GM19438 (cell line): ENCODE measurements around the gene KCNG2.

ENCODE experiments used
- ATAC-seq: cut with Tn5 transposase; IDR thresholded peaks from one replicate; pipeline ENCODE4 v1.9.1; 2021; ENCODE audit warnings: low read depth; ENCODE audit not compliant: unreplicated experiment

Gene KCNG2

DNA sequence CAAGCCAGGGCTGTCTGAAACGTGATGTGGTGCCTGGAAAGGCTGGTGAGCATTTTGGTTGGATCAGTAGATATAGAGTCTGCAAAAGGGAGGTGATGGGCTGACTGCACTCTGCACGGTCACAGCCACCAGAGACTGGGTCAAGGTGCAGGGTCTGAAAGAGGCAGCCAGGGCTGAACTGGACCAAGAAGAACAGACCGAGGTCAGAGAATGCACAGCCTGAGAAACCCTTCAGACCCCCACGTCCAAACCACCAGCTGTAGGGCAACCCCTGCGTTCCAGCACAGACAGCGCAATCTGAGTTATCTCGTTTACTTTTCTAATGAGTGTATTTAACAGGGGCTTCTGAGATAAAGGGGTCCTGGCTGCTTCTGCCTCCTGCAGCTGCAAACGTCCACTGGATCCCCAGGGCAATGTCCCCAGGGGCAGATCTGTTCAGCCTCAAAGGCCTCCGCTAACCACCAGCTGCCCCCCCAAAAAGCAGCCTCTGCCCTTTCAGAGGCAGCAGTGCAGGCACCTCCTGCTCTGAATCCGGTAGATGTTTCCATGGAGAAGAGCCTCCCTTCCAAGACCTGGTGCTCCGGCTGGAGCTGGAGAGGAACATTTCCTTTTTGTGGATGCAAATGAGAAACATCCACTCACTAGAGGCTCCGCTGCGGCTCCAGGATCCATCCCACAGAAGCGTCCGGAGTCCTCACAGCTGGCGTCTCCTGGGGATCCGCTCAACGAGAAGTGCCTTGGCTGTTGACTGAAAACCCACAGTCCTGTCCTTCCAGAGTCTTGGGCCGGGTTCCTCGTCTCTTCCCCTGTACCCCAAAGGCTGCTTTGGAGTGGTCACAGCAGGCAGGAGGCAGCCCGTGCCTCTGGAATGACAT, 970 bp upstream of the KCNG2 start:
- ATAC-seq: no peak

DNA sequence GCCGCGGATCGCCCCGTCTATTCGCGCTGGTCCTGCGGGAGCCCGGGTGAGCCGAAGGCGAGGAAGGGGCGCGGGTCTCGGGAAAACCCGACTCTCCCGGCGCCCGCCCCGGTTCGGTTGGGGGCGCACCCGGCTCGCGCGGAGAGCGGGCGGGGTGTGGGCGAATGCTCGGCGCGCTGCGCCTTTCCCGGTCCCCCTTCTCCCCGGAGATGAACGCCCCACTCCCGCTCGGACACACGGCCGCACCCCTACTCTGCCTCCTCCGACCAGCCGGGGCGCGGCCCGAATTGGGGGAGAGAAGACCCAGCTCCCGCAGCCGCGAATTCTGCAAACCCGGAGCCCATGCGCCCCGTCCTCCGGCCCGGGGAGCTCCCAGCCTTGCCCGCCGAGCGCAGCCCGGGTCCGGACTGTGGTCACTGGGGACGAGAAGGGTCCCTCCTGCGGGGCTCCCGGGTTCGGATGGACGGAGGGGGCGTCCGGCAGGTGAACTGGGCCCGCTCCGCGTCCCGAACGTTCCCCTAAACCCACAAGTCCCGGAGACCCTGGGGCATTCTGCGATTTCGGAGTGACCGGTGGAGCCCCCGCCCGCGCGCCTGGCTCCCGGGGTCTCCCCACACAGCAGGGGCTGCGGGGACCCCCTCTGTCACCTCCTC, 734 bp downstream of the KCNG2 start:
- no peak for ATAC-seq

DNA sequence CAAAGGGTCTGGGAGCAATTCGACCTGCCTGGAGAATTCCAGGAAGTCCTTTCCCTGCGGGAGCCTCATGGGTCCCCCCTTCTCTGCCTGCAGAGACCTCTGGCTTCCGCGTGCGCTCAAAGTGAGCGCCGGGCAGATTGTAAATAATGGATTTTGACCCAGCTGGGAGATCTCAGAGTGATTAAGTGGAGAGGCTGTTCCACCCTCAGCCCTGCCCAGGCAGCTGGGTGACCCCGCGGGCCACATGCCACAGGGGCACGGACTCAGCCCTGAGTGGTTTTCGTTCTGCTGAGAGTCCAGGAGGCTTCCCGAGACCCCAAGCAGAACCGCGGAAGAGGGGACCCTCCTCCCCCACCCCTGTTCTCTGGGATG, 1.2 kb downstream of the KCNG2 start:
- no peak for ATAC-seq

GRCh38 chr18:79799619-79800370, 2.1 kb downstream of the KCNG2 start:
- no peak for ATAC-seq

DNA sequence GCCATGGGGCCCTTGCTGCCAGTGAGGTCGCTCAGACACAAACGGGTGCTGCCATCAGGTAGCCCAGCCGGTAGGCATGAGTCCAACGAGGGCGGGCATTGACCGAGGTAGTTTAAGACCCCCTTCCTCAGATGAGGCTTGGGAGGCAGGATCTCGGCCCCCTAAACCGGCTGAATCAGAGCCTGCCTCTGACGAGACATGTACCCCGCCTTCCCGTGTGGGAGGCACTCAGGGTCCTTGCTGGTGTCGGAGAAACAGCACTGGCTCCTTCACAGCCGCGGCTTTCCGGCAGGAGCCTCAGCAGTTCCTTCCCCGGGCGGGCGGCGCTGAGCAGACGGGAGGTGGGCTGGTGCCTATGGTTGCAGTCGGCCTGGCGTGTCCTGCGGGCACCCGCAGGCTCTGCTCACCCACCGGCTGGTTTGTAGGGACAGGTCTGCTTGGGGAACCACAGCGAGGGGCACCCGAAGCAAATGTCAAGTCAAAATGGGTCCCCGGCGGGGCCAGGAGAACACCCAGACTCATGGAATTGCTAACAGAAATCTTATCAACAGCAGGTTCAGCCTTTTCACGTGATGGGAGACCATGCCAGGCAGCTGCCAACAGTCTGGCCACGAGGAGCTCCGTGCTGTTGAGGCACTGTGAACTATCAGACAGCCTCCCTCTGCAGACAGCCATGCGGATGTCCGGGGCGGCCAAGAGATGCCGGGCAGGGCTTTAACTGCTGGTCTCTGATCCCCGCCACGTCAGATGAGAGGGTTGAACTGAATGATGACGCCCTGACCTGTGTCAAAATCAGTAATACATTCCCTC, 2.8 kb downstream of the KCNG2 start:
- ATAC-seq: no peak

DNA sequence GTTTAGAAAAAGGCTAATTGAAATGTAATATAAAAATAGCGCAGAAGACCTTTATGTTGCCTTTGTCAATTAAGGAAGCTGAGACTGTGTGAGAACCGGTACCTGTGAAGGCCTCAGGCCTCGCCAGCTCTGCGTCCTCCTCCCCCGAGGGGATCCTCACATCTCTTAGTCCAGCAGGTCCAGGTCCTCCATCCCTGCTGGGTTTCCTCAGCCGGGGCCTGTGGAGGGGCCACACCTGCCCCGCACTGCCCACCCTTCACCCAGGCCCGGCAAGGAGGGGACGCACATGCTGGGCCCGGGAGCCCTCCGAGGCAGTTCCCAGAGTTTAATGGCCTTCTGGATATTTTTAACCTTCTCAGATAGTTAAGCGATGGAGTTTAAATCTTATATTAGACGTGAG, 3.5 kb downstream of the KCNG2 start:
- no peak for ATAC-seq

- no peak for ATAC-seq
These were observed 3.9 kb downstream of the KCNG2 start for GRCh38 chr18:79801641-79802040.

DNA sequence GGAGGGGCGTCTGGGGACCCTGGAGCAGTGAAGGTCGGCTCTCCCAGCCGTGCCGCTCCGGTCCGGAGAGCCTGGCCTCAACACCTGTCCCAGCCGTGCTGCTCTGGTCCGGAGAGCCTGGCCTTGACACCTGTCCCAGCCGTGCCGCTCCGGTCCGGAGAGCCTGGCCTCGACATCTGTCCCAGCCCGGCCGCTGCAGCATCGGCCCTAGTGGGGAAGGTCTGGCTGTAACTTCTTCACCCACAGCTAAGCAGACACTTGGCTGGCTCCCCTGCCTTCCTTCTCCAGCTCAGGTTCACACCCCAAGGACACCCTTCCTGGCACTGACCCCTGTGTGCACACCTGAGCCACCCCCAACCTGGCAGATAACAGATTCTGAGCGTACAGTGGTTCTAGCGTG, 4.6 kb downstream of the KCNG2 start:
- ATAC-seq: no peak

GRCh38 chr18:79803611-79804051, 5.9 kb downstream of the KCNG2 start:
- no peak for ATAC-seq

DNA sequence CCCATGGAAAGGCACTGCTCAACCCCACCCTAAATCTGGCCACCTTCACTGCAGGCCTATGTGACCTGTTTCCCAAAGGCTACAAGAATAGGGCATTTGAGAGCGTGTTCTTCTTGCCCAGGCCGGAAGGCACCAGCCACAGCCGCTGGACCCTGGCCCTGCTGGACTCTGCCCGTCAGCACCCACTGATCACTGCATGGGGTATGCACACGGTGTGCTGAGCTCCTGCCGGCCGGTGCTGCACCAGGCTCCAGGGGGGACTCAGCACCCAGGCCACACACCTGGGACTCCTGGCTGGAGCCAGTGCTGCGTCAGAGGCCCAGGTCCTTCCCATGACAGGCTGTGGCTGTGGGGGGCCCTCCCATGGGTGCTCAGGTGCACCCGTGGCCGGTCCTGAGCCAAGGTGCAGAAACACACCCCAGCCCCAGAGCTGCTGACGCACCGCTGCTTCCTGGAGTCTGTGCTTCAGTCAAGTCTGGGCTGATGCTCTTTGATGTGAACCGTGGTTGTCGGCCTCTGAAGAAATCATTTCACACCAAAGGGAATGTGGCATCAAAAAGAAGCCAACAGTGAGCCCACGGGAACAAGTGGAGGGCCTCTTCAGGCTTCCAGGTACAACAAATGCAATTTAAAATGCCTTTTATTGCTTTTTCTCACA, 6.5 kb downstream of the KCNG2 start:
- no peak for ATAC-seq

GRCh38 chr18:79805211-79805887, 7.6 kb downstream of the KCNG2 start:
- ATAC-seq: no peak

DNA sequence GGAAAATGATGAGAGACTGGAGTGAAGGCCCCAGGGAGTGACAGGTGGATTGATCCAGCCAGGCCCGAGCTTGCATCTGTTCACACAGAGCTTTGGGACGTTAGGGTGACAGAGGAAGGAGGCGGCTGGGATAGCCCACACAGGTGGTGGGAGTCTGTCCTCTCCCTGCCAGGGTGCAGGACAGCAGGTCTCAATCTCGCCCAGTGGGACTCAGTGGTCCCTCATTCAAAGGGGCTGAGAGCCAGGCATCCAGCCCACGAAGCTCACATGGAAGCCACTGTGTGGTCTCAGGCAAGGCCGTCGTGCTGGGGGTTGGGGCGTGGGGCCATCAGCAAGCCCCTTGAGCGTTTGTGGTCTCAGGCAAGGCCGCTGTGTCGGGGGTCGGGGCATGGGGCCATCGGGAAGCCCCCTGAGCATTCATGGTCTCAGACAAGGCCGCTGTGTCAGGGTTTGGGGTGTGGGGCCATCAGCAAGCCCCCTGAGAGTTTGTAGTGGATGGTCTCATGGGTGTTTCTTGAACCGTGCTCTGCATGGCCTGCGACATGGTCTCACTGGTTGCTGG, 8.3 kb downstream of the KCNG2 start:
- no peak for ATAC-seq

DNA sequence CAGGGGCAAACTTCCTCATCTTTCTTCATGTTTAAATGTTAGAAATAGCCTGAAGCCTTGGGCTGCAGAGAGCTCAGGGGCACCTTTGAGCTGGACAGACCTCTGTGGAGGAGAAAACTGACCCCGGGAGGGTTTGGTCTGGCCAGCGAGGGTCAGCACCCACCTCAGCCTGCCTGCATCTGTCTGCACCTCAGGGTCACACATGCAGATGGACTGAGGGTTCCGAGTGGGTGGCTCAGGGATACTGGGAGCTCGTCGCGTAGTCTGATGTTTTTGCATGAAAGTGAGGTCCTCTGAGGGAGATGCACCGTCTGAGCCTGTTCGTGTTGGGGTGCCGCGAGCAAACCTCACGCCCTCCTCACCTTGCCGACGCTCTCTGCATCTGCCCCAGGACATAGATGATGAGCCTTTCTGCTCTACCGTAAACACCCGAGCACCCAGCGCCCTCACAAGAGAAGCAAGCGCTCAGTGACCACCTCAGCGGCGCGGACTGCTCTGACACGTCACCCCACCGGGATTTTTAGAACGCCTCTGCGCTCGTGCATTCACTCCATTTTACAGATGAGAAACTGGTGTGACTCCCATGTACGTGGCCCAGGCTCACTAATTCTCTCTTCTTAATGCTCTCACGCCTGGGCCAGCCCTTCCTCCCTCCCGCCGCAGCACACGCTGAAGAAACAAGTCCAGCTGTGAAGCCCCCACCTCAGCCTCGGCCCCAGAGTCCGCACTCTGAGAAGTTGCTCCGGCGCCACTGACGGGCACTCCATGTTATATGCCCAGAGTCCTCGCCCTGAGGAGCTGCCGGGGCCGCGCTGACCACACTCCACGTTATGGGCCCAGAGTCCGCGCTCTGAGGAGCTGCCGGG, 9.5 kb downstream of the KCNG2 start:
- ATAC-seq: no peak

DNA sequence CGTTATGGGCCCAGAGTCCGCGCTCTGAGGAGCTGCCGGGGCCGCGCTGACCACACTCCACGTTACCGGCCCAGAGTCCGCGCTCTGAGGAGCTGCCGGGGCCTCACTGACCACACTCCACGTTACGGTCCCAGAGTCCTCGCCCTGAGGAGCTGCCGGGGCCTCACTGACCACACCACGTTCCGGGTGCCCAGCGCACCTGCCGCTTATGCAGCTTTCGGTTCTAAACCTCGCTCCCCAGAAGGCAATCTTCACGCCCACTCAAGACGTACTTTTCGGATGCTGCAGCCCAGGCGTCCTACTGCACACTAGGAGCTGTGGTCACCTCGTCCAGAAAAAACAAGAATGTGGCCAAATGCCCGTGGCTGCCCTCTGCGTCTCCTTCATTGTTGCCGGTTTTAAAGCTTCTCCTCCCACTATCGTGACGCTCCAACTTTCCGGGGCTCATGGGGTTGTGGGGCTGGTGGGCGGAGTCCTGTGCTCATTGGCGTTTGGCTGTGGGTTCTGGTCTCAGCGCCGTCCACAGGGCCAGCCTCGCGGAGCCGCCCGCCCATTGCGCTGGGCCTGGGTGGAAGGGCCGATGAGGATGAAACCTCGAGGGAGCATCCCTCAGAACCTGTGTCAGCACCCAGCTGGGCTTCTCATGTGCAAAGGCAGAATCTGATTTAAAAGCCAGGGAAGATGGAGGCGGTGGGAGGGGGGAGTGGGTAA, 11.9 kb downstream of the KCNG2 start:
- no peak for ATAC-seq

DNA sequence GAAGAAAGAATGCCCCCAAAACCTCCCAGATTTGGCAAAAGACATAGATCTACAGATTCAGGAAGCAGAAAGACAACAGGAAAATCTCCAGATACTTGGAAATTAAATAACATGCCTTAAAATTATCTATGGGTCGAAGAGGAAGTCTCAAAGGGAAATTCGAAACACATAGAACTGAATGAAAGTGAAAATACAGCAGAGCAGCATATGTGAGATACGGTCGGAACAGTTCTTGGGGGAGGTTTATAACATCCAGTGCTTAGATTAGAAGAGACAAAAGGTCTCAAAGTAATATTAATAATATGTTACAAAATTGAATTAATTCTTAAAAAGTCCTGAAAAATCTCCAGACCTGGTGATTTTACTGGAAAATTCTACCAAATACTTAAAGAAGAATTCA, 14.3 kb downstream of the KCNG2 start:
- no peak for ATAC-seq

GRCh38 chr18:79814373-79814772, 16.6 kb downstream of the KCNG2 start:
- no peak for ATAC-seq

DNA sequence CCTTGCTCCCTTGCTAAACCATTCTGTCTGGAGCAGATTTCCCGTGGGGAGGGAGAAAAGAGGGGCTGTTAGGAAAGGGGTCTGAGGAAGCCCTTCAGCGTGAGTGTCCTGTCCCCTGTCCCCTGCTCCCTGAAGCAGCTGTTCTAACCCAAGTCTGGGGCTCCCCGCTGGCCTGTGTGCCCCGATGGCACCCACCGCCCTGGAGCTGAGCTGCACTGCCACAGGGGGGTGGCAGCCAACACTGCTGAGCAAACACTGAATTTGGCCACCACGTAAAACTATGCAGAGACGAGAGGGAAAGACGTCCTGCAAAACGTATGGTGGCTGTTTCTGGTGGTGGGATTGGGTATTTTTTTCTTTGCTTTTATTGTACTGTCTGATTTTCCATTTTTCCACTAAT, 17.9 kb downstream of the KCNG2 start:
- ATAC-seq: no peak

GRCh38 chr18:79816092-79816491, 18.4 kb downstream of the KCNG2 start:
- no peak for ATAC-seq
